ENCODE results near the gene STK33.
A peak's percentile ranks its signal among the peaks of the same experiment; 100 is the strongest.

Gene STK33

DNA sequence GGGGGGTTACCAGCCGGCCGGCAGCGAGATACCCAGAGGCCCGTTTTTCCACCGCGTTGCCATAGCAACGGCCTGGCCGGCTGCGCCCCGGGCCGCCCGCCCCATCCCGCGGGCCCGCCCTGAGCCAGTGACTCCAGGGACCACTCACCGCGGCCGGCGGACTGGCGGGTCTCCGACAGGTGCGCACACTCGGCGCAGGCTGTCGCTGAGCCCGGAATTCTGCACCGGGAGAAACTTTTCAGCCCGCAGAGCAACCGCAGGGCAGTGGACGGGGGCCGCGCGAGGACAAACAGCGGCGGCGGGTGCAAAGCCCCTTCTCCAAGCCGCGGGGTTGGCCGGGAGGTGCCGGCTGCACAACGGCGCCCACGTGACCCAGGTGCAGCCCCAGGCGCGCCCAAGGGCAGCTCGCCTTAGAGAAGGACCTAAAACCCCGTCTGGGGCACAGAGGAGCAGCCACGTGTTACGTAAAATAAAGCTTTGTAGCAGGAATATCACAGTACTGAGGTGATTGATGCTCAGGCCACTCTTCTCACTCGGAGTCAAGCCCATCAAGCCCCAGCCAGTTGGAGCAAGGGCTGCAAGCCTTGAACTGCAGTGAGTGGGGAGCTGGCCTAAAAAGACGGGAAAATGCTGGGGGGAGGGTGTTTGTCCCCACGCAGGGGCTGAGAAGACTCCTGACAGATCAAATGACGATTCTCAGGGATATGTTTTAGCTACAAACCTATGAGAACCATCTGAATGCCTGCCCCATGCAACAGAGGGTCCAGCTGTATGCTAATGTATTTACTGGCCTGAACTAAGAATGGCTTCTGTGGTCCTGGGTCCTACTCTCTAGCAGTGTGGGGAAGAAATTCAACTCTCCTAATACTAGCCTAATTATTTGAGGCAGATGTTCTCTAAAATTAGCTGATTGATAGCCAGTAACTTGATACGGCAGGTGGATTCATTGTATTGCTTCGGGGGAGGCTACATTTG is at the start of gene STK33:
TSS of gene STK33 (minus strand) at position 294 of the 975 bp plus-strand sequence. CDS start 119,323 bp downstream, outside the sequence.
- no peak for DNase-seq (ENCODE audit: low read depth)

GRCh38 chr11:8642196-8642841 is 48.3 kb upstream of the STK33 start:
- DNase-seq (ENCODE audit: low read depth) = no peak

DNA sequence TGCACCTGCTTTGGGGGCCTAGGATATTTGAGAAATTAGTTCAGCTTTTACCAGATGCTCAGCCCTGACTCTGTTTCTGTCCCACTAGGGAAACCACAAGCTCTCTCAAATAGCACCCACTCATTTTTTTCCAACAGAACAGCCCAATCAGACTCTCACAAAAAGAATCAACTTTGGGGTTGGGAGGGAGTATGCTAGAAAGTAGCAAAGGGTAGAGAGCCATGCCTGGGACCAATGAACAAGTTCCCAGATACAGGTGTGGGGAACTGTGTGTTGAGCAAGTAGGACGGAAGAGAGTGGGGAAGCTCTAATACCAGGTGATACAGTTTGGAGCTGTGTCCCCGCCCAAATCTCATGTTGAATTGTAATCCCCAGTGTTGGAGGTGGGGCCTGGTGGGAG is 47.3 kb upstream of the STK33 start:
- DNase-seq (ENCODE audit: low read depth) = no peak

DNA sequence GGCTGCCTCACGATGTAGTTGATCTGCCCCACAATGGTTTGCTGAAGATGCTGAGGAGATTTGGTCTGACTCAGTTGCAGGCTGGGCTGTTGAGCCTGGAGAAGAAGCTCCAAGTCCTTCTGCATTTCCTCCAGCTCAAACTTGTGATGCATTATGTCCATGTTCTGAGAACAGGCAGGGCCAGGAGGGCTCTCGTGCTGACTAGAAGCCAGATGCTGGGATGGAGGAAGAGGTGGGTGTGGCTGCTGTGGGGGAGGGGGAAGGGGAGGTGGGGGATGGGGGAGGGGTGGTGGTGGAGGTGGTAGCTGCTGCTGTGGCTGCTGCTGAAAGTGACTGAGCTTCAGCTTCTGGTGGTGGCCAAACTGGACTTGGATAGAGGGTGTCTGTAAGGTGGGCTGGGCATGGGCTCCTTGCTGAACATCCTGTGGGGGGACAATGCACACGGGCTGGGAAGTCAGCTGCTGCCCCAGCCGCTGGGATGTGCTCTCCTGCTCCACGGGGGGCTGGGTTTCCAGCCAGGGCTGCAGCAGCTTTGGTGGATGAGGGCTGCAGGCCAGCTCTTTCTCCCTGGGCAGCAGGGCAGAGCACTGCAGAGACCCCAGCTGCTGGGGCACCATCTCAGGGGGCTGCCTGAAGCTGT is 46.4 kb upstream of the STK33 start:
- no peak for DNase-seq (ENCODE audit: low read depth)

- no peak for DNase-seq (ENCODE audit: low read depth)
Measured at GRCh38 chr11:8639655-8640054, 45.6 kb upstream of the STK33 start.

DNA sequence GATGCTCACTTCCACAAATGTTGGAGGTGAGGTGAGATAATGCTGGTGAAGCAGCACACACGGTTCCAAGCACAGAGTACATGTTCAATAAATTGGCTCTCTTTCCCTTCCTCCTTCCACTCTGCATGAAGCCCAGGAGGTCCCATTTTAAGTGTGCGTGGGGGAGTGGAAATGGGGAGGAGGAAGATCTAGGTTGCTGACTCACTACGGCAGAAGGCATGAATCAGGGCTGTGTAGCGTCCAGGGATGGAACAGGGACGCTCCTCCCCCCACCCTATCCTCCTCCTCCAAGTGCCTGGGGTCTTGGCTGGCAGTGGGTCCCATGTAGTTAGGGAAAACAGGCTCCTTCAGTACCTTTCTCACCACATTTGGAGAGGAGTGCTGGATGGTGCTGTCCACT is 44.3 kb upstream of the STK33 start:
- DNase-seq (ENCODE audit: low read depth) = no peak

GRCh38 chr11:8636127-8636526 is 42.1 kb upstream of the STK33 start:
- no peak for DNase-seq (ENCODE audit: low read depth)

- DNase-seq (ENCODE audit: low read depth) = no peak
Measured at GRCh38 chr11:8634498-8634897, 40.5 kb upstream of the STK33 start.

GRCh38 chr11:8631395-8632118 is 37.5 kb upstream of the STK33 start:
- DNase-seq (ENCODE audit: low read depth) = peak; percentile 81

DNA sequence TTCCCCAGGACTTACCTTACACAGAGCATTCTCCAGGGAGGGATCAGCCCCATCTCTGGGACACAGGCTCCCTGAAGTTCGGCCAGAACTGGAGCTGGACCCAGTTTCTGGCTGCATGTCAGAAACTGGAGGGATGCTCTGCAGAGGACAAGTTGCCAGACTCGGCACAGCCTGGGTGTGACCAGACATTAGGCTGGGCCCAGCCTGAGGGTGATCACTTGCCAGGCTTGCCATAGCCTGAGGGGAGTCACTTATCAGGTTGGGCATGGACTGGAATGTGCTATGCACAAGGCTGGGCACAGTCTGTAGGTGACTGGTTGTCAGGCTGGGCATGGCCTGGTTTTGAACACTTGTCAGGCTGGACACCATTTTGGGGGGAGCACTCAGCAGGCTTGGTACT is 30.7 kb upstream of the STK33 start:
- no peak for DNase-seq (ENCODE audit: low read depth)

DNA sequence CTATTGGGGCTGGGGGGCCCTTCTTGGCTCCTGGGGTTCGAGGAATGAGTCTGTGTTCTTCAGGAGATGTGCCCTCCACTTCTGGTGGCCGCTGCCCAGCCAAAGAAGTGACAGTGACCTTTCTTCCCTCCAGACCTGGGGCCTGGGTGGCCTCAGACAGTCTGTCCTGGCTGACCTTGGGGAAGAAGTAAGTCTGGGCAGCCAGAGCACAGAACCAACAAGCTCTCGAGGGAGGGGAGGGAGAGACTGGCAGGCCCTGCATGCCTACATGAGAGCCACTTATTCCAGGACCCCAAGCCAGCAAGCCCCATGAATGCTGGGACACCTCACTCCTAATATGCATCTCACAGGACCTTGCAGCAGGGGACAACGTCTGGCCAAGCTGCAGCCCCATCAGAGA is 27.1 kb upstream of the STK33 start:
- DNase-seq (ENCODE audit: low read depth) = no peak

GRCh38 chr11:8617063-8617462 is 23.0 kb upstream of the STK33 start:
- DNase-seq (ENCODE audit: low read depth) = no peak

GRCh38 chr11:8615291-8616032 is 21.4 kb upstream of the STK33 start:
- no peak for DNase-seq (ENCODE audit: low read depth)

- DNase-seq (ENCODE audit: low read depth) = no peak
Measured at GRCh38 chr11:8614497-8614896, 20.5 kb upstream of the STK33 start.

DNA sequence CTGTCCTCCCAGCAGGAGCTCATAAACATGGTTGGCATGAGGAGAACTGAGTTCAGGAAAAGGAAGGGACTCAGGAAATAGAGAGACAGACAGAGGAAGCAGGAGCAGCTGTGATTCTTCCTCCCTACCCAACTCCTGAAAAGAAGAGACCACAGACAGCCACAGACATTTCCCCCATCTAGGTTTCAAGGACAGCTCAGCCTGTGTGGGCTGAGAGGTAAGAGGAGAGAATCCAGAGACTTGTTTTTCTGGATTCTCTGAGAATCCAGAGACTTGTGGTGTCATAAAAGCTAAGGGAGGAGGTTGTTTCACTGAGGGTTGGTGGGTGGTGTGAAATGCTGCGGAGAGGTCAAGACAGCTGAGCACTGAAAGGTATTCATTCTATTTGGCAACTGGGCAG is 19.0 kb upstream of the STK33 start:
- DNase-seq (ENCODE audit: low read depth) = no peak

- DNase-seq (ENCODE audit: low read depth) = no peak
Measured at GRCh38 chr11:8612522-8612921, 18.5 kb upstream of the STK33 start.

DNA sequence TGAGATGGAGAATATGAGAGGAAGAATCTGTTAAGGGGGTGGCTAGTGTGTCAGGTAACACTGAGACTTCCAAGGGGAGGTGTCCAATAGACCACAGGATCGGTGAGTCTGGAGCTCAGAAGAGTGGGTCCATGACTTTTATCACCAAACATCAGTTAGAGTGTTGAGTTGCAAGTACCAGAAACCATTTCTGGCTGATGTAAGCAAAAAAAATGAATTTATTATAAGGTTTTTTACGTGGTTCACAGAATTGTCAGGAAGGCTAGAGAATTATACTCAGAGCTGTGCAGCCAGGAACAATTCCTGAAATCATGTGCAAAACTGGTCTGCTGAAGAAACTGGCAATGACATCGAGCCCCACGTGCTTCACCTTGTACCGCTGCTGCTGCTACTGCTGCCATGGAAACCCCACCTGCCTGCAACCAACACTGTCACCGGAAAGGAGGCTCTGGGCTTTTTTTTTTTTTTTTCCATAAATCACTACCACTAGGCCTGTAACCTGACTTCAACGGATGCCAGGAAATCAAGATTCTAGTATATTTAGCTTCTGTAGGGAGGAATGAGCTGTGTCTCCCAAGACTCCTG is 16.6 kb upstream of the STK33 start:
- DNase-seq (ENCODE audit: low read depth) = no peak

GRCh38 chr11:8608652-8609051 is 14.6 kb upstream of the STK33 start:
- DNase-seq (ENCODE audit: low read depth) = no peak

DNA sequence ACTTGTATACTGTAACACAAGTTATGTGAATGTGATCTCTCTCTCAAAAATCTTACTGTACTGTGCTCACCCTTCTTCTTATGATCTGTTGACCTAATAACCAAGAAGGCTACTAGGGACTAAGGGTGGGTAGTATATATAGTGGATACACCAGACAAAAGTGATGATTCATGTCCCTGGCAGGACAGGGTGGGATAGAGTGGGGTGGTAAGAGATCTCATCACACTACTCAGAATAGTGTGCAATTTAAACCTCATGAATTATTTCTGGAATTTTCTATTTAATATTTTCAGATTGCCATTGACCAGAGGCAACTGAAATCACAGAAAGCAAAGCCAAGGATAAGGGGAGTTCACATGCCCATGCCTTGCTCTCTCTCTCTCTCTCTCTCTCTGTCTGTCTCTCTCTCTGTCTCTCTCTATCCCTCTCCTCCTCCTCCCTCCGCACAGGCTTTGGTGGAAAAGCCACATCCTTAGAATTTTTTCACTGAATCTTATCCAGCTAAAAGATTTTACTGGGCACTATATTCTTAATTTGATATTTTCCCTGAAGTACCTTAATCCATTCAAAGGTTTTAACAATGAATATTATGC is 12.0 kb upstream of the STK33 start:
- DNase-seq (ENCODE audit: low read depth) = no peak

- peak; percentile 100 for DNase-seq (ENCODE audit: low read depth)
Measured at GRCh38 chr11:8604078-8604723, 10.2 kb upstream of the STK33 start.
